ENCODE measurements around the gene PRPF31.

DNA sequence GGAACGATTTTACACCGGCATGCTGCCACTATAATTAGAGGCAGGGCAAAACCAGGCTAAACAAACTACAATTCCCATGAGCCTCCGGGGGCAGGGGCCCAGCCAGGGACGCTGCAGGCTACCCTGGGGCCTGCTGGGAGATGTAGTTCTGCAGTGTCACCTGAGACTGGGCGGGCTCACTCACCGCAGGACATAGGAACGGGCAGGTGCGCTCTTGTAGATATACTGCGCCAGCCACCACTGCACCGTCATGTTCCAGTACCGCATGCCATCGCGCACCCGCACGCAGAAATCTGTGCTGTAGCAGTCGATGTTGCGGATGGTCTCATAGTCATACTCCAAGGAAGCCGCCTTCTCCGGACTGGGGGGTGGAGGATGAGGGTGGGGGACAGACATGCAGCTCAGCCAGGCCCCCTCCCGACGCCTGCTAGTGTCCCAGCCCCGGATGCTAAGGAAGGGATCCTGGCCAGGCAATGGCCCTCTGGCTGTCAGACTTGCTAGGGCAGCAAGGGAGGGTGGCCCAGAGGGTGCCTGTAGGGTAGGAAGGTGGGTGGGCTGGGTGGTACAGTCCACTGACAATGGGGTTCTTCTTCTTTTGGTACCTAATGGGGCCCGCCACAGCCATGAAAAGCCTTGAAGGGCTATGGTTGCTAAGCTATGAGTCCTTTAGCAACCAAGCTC is 63.2 kb downstream of the PRPF31 start:
- TF ChIP-seq, protein P1, sequence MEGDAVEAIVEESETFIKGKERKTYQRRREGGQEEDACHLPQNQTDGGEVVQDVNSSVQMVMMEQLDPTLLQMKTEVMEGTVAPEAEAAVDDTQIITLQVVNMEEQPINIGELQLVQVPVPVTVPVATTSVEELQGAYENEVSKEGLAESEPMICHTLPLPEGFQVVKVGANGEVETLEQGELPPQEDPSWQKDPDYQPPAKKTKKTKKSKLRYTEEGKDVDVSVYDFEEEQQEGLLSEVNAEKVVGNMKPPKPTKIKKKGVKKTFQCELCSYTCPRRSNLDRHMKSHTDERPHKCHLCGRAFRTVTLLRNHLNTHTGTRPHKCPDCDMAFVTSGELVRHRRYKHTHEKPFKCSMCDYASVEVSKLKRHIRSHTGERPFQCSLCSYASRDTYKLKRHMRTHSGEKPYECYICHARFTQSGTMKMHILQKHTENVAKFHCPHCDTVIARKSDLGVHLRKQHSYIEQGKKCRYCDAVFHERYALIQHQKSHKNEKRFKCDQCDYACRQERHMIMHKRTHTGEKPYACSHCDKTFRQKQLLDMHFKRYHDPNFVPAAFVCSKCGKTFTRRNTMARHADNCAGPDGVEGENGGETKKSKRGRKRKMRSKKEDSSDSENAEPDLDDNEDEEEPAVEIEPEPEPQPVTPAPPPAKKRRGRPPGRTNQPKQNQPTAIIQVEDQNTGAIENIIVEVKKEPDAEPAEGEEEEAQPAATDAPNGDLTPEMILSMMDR (conservative IDR thresholded peaks at IDR 0.05 in 1 of 2, IDR thresholded peaks at IDR 0.05 in 1 of 2; ENCODE audit: extremely low read depth in 1 of 2, insufficient read depth in 1 of 2, low read depth in 1 of 2, low read length in 2 of 2) = no peak
- no peak for TF ChIP-seq EZH2 (IDR thresholded peaks at IDR 0.05; ENCODE audit: borderline replicate concordance, low read length)
